ENCODE measurements around the gene ETNPPL.

The ETNPPL gene

GRCh38 chr4:108693819-108694218 is 69.0 kb downstream of the ETNPPL start:
- no peak for DNase-seq

DNA sequence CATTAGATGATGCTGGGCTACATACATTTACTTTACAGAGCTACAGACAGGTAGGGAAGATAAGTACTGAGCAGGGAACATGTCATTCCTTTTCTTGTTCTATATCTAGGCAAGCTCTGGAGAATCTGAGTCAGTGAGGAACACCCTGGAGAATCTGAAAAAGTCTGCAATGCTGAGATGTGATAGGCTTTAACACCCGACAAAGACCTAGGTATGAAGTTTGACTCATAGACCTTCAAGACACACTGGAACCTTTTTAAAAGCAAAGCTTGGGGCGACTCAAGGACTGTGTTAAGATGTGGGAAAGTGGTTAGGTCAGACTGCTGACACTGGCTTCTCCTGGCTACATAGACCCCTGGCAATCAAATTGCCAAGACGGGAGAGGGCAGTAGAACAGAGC is 69.6 kb downstream of the ETNPPL start:
- DNase-seq, result no peak

Data from GF-D8 (cell line).